ENCODE results near the gene SLC3A2.
A peak's percentile ranks its signal among the peaks of the same experiment; 100 is the strongest.

Gene SLC3A2

GRCh38 chr11:62921573-62922188, 41.0 kb downstream of the SLC3A2 start:
- H3K27ac ChIP-seq, result peak overlapping the region; percentile 80

GRCh38 chr11:62922189-62922589, 41.5 kb downstream of the SLC3A2 start:
- peak overlapping the region; percentile 80 for H3K27ac ChIP-seq

More at GRCh38 chr11:62921573-62922188, 41.0 kb downstream of the SLC3A2 start:
- TF ChIP-seq, protein P1, sequence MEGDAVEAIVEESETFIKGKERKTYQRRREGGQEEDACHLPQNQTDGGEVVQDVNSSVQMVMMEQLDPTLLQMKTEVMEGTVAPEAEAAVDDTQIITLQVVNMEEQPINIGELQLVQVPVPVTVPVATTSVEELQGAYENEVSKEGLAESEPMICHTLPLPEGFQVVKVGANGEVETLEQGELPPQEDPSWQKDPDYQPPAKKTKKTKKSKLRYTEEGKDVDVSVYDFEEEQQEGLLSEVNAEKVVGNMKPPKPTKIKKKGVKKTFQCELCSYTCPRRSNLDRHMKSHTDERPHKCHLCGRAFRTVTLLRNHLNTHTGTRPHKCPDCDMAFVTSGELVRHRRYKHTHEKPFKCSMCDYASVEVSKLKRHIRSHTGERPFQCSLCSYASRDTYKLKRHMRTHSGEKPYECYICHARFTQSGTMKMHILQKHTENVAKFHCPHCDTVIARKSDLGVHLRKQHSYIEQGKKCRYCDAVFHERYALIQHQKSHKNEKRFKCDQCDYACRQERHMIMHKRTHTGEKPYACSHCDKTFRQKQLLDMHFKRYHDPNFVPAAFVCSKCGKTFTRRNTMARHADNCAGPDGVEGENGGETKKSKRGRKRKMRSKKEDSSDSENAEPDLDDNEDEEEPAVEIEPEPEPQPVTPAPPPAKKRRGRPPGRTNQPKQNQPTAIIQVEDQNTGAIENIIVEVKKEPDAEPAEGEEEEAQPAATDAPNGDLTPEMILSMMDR (conservative IDR thresholded peaks at IDR 0.05), result no peak

GRCh38 chr11:62922653-62923431, 42.1 kb downstream of the SLC3A2 start:
- TF ChIP-seq, protein P1 (conservative IDR thresholded peaks at IDR 0.05), result no peak
- peak overlapping the region; percentile 80 for H3K27ac ChIP-seq

More at GRCh38 chr11:62922189-62922589, 41.5 kb downstream of the SLC3A2 start:
- TF ChIP-seq, protein P1 (conservative IDR thresholded peaks at IDR 0.05), result no peak

GRCh38 chr11:62923601-62924411, 43.1 kb downstream of the SLC3A2 start:
- TF ChIP-seq, protein P1 (conservative IDR thresholded peaks at IDR 0.05), result no peak
- no peak overlapping the region for H3K27ac ChIP-seq

DNA sequence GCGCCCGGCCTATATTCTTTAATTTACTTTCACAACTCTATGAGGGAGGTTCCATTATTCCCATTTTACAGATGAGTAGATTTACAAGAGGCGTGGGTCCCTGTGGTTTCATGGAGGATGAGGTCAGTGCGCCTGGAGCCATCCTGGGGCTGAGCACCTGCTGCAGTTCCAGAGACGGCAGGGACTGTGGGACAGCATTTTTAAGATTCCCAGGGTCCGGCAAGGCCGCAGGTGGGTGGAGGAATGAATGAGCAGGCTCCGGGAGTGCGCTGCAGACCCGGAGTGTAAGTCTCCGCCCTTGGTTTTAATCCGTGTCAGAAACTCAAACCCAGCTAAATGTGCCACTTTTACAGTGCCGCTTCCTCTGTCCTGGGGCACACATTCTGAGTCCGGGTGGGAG, 44.6 kb downstream of the SLC3A2 start:
- H3K27ac ChIP-seq, result no peak overlapping the region
- TF ChIP-seq, protein P1 (conservative IDR thresholded peaks at IDR 0.05), result no peak

GRCh38 chr11:62925745-62926679, 45.3 kb downstream of the SLC3A2 start:
- H3K27ac ChIP-seq, result no peak overlapping the region
- TF ChIP-seq, protein P1 (conservative IDR thresholded peaks at IDR 0.05), result no peak
